ENCODE results near the gene SPR.

SPR gene

GRCh38 chr2:72921088-72921851, 34.1 kb downstream of the SPR start:
- H3K27me3 ChIP-seq (ENCODE audit: insufficient read depth, low read length, poor library complexity): peaks cover 1% of the 10 kb centered on the region

DNA sequence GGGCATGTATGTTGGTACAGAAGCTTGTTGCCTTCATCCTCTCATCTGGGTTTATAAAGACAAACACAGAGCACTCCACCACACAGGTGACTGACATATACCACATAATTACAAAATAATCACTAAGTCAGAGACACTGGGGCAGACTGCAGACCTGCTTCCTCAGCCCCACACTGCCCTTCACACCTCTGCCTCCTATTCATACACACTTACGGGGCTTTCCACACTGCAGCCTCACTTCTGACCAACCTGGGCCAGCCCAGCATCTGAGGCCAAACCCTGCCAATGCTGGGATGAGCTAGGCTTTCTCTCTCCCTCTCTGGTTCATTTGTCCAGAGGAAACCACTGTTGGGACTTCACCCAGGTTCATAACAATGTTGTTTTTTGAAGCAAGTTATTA, 34.6 kb downstream of the SPR start:
- H3K79me2 ChIP-seq (ENCODE audit: insufficient read depth, low read length): no peaks in the 10 kb centered on the region
- no peak for DNase-seq
- no peaks in the 10 kb centered on the region for H4K20me1 ChIP-seq (ENCODE audit: insufficient read depth, low read length)
- ATAC-seq (ENCODE audit: insufficient read depth, low read depth): no peak
- no peak overlapping the region for H3K9ac ChIP-seq (ENCODE audit: low read depth, low read length)
- no peak overlapping the region for H3K4me2 ChIP-seq (ENCODE audit: insufficient read depth, low read length)
- TF ChIP-seq, protein P1, sequence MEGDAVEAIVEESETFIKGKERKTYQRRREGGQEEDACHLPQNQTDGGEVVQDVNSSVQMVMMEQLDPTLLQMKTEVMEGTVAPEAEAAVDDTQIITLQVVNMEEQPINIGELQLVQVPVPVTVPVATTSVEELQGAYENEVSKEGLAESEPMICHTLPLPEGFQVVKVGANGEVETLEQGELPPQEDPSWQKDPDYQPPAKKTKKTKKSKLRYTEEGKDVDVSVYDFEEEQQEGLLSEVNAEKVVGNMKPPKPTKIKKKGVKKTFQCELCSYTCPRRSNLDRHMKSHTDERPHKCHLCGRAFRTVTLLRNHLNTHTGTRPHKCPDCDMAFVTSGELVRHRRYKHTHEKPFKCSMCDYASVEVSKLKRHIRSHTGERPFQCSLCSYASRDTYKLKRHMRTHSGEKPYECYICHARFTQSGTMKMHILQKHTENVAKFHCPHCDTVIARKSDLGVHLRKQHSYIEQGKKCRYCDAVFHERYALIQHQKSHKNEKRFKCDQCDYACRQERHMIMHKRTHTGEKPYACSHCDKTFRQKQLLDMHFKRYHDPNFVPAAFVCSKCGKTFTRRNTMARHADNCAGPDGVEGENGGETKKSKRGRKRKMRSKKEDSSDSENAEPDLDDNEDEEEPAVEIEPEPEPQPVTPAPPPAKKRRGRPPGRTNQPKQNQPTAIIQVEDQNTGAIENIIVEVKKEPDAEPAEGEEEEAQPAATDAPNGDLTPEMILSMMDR (IDR thresholded peaks at IDR 0.05; ENCODE audit: borderline replicate concordance, extremely low read depth, low read length, poor library complexity, severe bottlenecking): no peak
- no peak for TF ChIP-seq EZH2 (IDR thresholded peaks at IDR 0.05; ENCODE audit: borderline replicate concordance, low read depth, low read length, severe bottlenecking)
- no peak overlapping the region for H3K4me3 ChIP-seq (ENCODE audit: low read depth in 1 of 2, low read length in 2 of 2)
- H3K4me1 ChIP-seq (ENCODE audit: insufficient read depth, low read length): no peaks in the 10 kb centered on the region
- no peak overlapping the region for H3K27ac ChIP-seq (ENCODE audit: low read length)
- H3K27me3 ChIP-seq (ENCODE audit: insufficient read depth, low read length, poor library complexity): peaks cover 7% of the 10 kb centered on the region
- H2AFZ ChIP-seq (ENCODE audit: low read depth, low read length): no peak overlapping the region
- no peaks in the 10 kb centered on the region for H3K36me3 ChIP-seq (ENCODE audit: insufficient read depth, low read length)
- no peaks in the 10 kb centered on the region for H3K9me3 ChIP-seq (ENCODE audit: insufficient read depth, low read length, severe bottlenecking)

More at GRCh38 chr2:72921088-72921851, 34.1 kb downstream of the SPR start:
- Histone ChIP-seq H4K20me1 (ENCODE audit: insufficient read depth, low read length) (no peaks in the 10 kb centered on the region), H2AFZ (ENCODE audit: low read depth, low read length) (no peak overlapping the region), H3K9ac (ENCODE audit: low read depth, low read length) (no peak overlapping the region), H3K4me3 (ENCODE audit: low read depth in 1 of 2, low read length in 2 of 2) (no peak overlapping the region), H3K4me1 (ENCODE audit: insufficient read depth, low read length) (no peaks in the 10 kb centered on the region), H3K9me3 (ENCODE audit: insufficient read depth, low read length, severe bottlenecking) (no peaks in the 10 kb centered on the region), H3K27ac (ENCODE audit: low read length) (no peak overlapping the region), H3K4me2 (ENCODE audit: insufficient read depth, low read length) (no peak overlapping the region), H3K36me3 (ENCODE audit: insufficient read depth, low read length) (no peaks in the 10 kb centered on the region), H3K79me2 (ENCODE audit: insufficient read depth, low read length) (no peaks in the 10 kb centered on the region)
- no peak for DNase-seq
- ATAC-seq (ENCODE audit: insufficient read depth, low read depth): no peak
- TF ChIP-seq, protein P1 (IDR thresholded peaks at IDR 0.05; ENCODE audit: borderline replicate concordance, extremely low read depth, low read length, poor library complexity, severe bottlenecking): no peak
- TF ChIP-seq EZH2 (IDR thresholded peaks at IDR 0.05; ENCODE audit: borderline replicate concordance, low read depth, low read length, severe bottlenecking): no peak

GRCh38 chr2:72923833-72924352, 36.7 kb downstream of the SPR start:
- Histone ChIP-seq H3K79me2 (ENCODE audit: insufficient read depth, low read length) (no peaks in the 10 kb centered on the region), H3K27ac (ENCODE audit: low read length) (no peak overlapping the region), H3K9ac (ENCODE audit: low read depth, low read length) (no peak overlapping the region), H4K20me1 (ENCODE audit: insufficient read depth, low read length) (no peaks in the 10 kb centered on the region), H3K36me3 (ENCODE audit: insufficient read depth, low read length) (no peaks in the 10 kb centered on the region), H3K9me3 (ENCODE audit: insufficient read depth, low read length, severe bottlenecking) (no peaks in the 10 kb centered on the region), H3K4me1 (ENCODE audit: insufficient read depth, low read length) (no peaks in the 10 kb centered on the region), H2AFZ (ENCODE audit: low read depth, low read length) (no peak overlapping the region), H3K4me3 (ENCODE audit: low read depth in 1 of 2, low read length in 2 of 2) (no peak overlapping the region), H3K27me3 (ENCODE audit: insufficient read depth, low read length, poor library complexity) (peaks cover 13% of the 10 kb centered on the region), H3K4me2 (ENCODE audit: insufficient read depth, low read length) (no peak overlapping the region)
- no peak for DNase-seq
- no peak for ATAC-seq (ENCODE audit: insufficient read depth, low read depth)
- TF ChIP-seq, protein P1 (IDR thresholded peaks at IDR 0.05; ENCODE audit: borderline replicate concordance, extremely low read depth, low read length, poor library complexity, severe bottlenecking): no peak
- TF ChIP-seq EZH2 (IDR thresholded peaks at IDR 0.05; ENCODE audit: borderline replicate concordance, low read depth, low read length, severe bottlenecking): no peak
